ENCODE results near the gene FADS6. TPM values are rescaled to one million over a fixed set of nuclear protein-coding genes. Genes with fewer than 3 reads are reported as not detected.

Gene FADS6
- total RNA-seq, 1 experiment from 2014 or later: 1.2 TPM

DNA sequence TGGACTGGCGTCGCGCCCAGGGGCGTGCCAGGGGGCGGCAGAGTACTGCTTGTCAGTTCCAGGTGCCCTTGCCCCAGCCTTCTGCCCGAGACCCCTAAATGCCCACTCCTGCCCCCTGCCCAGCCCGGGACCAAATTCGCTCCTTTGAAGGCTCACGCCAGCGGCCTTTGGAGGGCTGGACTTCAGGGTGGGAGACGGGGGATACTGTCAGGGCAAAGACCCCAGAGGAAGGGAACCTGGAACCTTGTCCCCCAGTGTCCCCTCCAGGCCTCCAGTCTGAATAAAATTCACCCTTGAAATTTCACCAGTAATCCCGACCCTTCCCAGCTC, 43.0 kb upstream of the FADS6 start:
- no peaks in the 10 kb centered on the region; a peak in 2 of 5 replicates for H3K9me3 Mint-ChIP-seq
- Histone ChIP-seq H4K20me1 (ENCODE audit: control insufficient read depth, insufficient read depth, insufficient read length) (no peaks in the 10 kb centered on the region), H2AK5ac (ENCODE audit: insufficient read length, low read length) (no peak overlapping the region)

More for the DNA sequence above, 43.0 kb upstream of the FADS6 start:
- no peak overlapping the region for H3K9ac ChIP-seq (ENCODE audit: extremely low read depth, insufficient read length, low read length)
- no peak overlapping the region for H4K5ac ChIP-seq (ENCODE audit: insufficient read length, low read depth, low read length)
- no peak overlapping the region for H2BK120ac ChIP-seq (ENCODE audit: low read depth, low read length, poor library complexity, severe bottlenecking)
- Mint-ChIP-seq H3K36me3 (ENCODE audit: insufficient read depth in 1 of 3, low read depth in 3 of 3) (no peaks in the 10 kb centered on the region), H3K27me3 (ENCODE audit: low read depth) (peaks cover 92% of the 10 kb centered on the region), H3K27ac (no peak overlapping the region), H3K4me1 (peaks cover 2 to 11% of the 10 kb centered on the region in 2 experiments; a peak in 3 of 4 replicates), H3K4me3 (peak overlapping the region in 1 of 2 experiments; percentile 60; a peak in 1 of 5 replicates)
- peaks cover 32% of the 10 kb centered on the region for H3K27me3 ChIP-seq (ENCODE audit: insufficient read depth, low read length)
- no peak for DNase-seq
- TF ChIP-seq, protein P1, sequence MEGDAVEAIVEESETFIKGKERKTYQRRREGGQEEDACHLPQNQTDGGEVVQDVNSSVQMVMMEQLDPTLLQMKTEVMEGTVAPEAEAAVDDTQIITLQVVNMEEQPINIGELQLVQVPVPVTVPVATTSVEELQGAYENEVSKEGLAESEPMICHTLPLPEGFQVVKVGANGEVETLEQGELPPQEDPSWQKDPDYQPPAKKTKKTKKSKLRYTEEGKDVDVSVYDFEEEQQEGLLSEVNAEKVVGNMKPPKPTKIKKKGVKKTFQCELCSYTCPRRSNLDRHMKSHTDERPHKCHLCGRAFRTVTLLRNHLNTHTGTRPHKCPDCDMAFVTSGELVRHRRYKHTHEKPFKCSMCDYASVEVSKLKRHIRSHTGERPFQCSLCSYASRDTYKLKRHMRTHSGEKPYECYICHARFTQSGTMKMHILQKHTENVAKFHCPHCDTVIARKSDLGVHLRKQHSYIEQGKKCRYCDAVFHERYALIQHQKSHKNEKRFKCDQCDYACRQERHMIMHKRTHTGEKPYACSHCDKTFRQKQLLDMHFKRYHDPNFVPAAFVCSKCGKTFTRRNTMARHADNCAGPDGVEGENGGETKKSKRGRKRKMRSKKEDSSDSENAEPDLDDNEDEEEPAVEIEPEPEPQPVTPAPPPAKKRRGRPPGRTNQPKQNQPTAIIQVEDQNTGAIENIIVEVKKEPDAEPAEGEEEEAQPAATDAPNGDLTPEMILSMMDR (conservative IDR thresholded peaks at IDR 0.05): no peak
- H2BK20ac ChIP-seq (ENCODE audit: low read depth, low read length, poor library complexity, severe bottlenecking): no peak overlapping the region
- H3K18ac ChIP-seq (ENCODE audit: insufficient read length, low read depth, low read length): no peak overlapping the region
- no peaks in the 10 kb centered on the region for H3K9me3 ChIP-seq (ENCODE audit: control insufficient read depth, low read depth, low read length)
- no peaks in the 10 kb centered on the region; the same call in 1 of the 2 replicates for H3K4me1 ChIP-seq (ENCODE audit: insufficient read depth, low read length)
- WGBS (ENCODE audit: extremely low coverage, insufficient read length, low lambda C conversion rate): no CpG with 5 or more reads among the region's 12 CpGs
- H3K4ac ChIP-seq (ENCODE audit: low read depth, low read length): no peak overlapping the region
- H2BK12ac ChIP-seq (ENCODE audit: insufficient read length, low read depth, low read length): no peak overlapping the region
- H3K23ac ChIP-seq (ENCODE audit: insufficient read length, low read depth, low read length): no peak overlapping the region
- no peaks in the 10 kb centered on the region for H3K79me2 ChIP-seq (ENCODE audit: insufficient read depth, low read length)
- H2BK5ac ChIP-seq (ENCODE audit: insufficient read length, low read length): no peak overlapping the region
- no peak overlapping the region for H3T11ph ChIP-seq (ENCODE audit: low read length)
- no peak overlapping the region for H3K56ac ChIP-seq (ENCODE audit: insufficient read length, low read depth, low read length)
- H2BK15ac ChIP-seq (ENCODE audit: low read depth, low read length): no peak overlapping the region
- H3K23me2 ChIP-seq (ENCODE audit: insufficient read length, low read depth, low read length, poor library complexity, severe bottlenecking): peaks cover 14% of the 10 kb centered on the region
- no peak overlapping the region for H3K14ac ChIP-seq (ENCODE audit: insufficient read depth, low read length)
- H3K4me2 ChIP-seq (ENCODE audit: insufficient read depth, insufficient read length, low read length): peak overlapping the region; percentile 56
- no peak overlapping the region for H4K91ac ChIP-seq (ENCODE audit: insufficient read length, low read depth, low read length)
- H4K8ac ChIP-seq (replicated peaks; ENCODE audit: insufficient read length, low read depth, low read length): no peak overlapping the region
- H2AFZ ChIP-seq (ENCODE audit: low read length): no peak overlapping the region
- no peak overlapping the region for H3K27ac ChIP-seq (ENCODE audit: insufficient read length, low read depth, low read length)
- no peaks in the 10 kb centered on the region for H3K79me1 ChIP-seq (ENCODE audit: insufficient read depth, low read depth, low read length, poor library complexity, severe bottlenecking)
